HEK293 (cell line): ENCODE data around the gene MAPK11.

Experiments used
- FEZF1 ChIP-seq: fragments of 450-650 bp; formaldehyde crosslinking; IDR thresholded peaks from 2 replicates; pipeline ENCODE4 v1.5.1; 2016; ENCODE audit warnings: missing biosample characterization, missing genetic modification characterization
- GLI4 ChIP-seq: fragments of 450-650 bp; formaldehyde crosslinking; IDR thresholded peaks from 2 replicates; pipeline ENCODE4 v1.5.1; 2016; ENCODE audit warnings: missing biosample characterization, missing genetic modification characterization
- HOXC10 ChIP-seq: sonication (generic); formaldehyde crosslinking; IDR thresholded peaks from 2 replicates; pipeline ENCODE4 v1.8.1; 2023; ENCODE audit warnings: mild to moderate bottlenecking, missing genetic modification reagents
- KLF17 ChIP-seq: fragments of 450-650 bp; formaldehyde crosslinking; IDR thresholded peaks from 2 replicates; pipeline ENCODE4 v1.5.1; 2016; ENCODE audit warnings: missing biosample characterization, missing genetic modification characterization
- KLF8 ChIP-seq: fragments of 450-650 bp; formaldehyde crosslinking; IDR thresholded peaks from 2 replicates; pipeline ENCODE4 v1.5.1; 2016; ENCODE audit warnings: missing biosample characterization, missing genetic modification characterization
- SALL2 ChIP-seq: fragments of 450-650 bp; formaldehyde crosslinking; IDR thresholded peaks from 2 replicates; pipeline ENCODE4 v1.5.0; 2017; ENCODE audit warnings: missing biosample characterization, mild to moderate bottlenecking, missing genetic modification characterization, borderline replicate concordance
- YY2 ChIP-seq: fragments of 450-650 bp; formaldehyde crosslinking; IDR thresholded peaks from 2 replicates; pipeline ENCODE4 v1.5.1; 2016; ENCODE audit warnings: missing biosample characterization, missing genetic modification characterization
- ZBTB17 ChIP-seq: fragments of 450-650 bp; formaldehyde crosslinking; IDR thresholded peaks from 2 replicates; pipeline ENCODE4 v1.5.1; 2016; ENCODE audit warnings: missing biosample characterization, missing genetic modification characterization
- ZBTB49 ChIP-seq: fragments of 450-650 bp; formaldehyde crosslinking; IDR thresholded peaks from 2 replicates; pipeline ENCODE4 v1.5.1; 2016; ENCODE audit warnings: missing biosample characterization, missing genetic modification characterization, low read depth
- ZIC2 ChIP-seq: fragments of 450-650 bp; formaldehyde crosslinking; IDR thresholded peaks from 2 replicates; pipeline ENCODE4 v1.5.1; 2016; ENCODE audit warnings: missing biosample characterization, missing genetic modification characterization
- ZNF112 ChIP-seq: fragments of 450-650 bp; formaldehyde crosslinking; IDR thresholded peaks from 2 replicates; pipeline ENCODE4 v1.5.0; 2017; ENCODE audit warnings: missing biosample characterization, missing genetic modification characterization
- ZNF146 ChIP-seq: fragments of 450-650 bp; formaldehyde crosslinking; IDR thresholded peaks from 2 replicates; pipeline ENCODE4 v1.5.1; 2016; ENCODE audit warnings: missing biosample characterization, missing genetic modification characterization
- ZNF148 ChIP-seq: fragments of 450-650 bp; formaldehyde crosslinking; IDR thresholded peaks from 2 replicates; pipeline ENCODE4 v1.5.0; 2017; ENCODE audit warnings: missing biosample characterization, missing genetic modification characterization, borderline replicate concordance
- ZNF169 ChIP-seq: fragments of 450-650 bp; formaldehyde crosslinking; IDR thresholded peaks from 2 replicates; pipeline ENCODE4 v1.5.1; 2016; ENCODE audit warnings: missing biosample characterization, missing genetic modification characterization
- ZNF221 ChIP-seq: fragments of 450-650 bp; formaldehyde crosslinking; IDR thresholded peaks from 2 replicates; pipeline ENCODE4 v1.5.1; 2017; ENCODE audit warnings: missing biosample characterization, missing genetic modification characterization, borderline replicate concordance
- ZNF341 ChIP-seq: fragments of 450-650 bp; formaldehyde crosslinking; IDR thresholded peaks from 2 replicates; pipeline ENCODE4; 2016; ENCODE audit warnings: low read depth, missing biosample characterization, missing genetic modification characterization
- ZNF350 ChIP-seq: fragments of 450-650 bp; formaldehyde crosslinking; IDR thresholded peaks from 2 replicates; pipeline ENCODE4 v1.5.0; 2017; ENCODE audit warnings: missing biosample characterization, mild to moderate bottlenecking, missing genetic modification characterization
- ZNF366 ChIP-seq: fragments of 450-650 bp; formaldehyde crosslinking; conservative IDR thresholded peaks from 2 replicates; pipeline ENCODE4 v1.5.1; 2016; ENCODE audit warnings: missing biosample characterization, missing genetic modification characterization
- ZNF48 ChIP-seq: fragments of 450-650 bp; formaldehyde crosslinking; IDR thresholded peaks from 2 replicates; pipeline ENCODE4 v1.5.1; 2016; ENCODE audit warnings: missing biosample characterization, missing genetic modification characterization
- ZNF624 ChIP-seq: fragments of 450-650 bp; formaldehyde crosslinking; IDR thresholded peaks from 2 replicates; pipeline ENCODE4 v1.5.1; 2017; ENCODE audit warnings: missing biosample characterization, missing genetic modification characterization
- ZNF629 ChIP-seq: fragments of 450-650 bp; formaldehyde crosslinking; IDR thresholded peaks from 2 replicates; pipeline ENCODE4 v1.5.1; 2017; ENCODE audit warnings: missing biosample characterization, missing genetic modification characterization
- ZNF639 ChIP-seq: fragments of 450-650 bp; formaldehyde crosslinking; IDR thresholded peaks from 2 replicates; pipeline ENCODE4 v1.5.1; 2016; ENCODE audit warnings: missing biosample characterization, missing genetic modification characterization
- ZNF658 ChIP-seq: fragments of 450-650 bp; formaldehyde crosslinking; IDR thresholded peaks from 2 replicates; pipeline ENCODE4; 2016; ENCODE audit warnings: missing biosample characterization, missing genetic modification characterization
- ZNF692 ChIP-seq: fragments of 450-650 bp; formaldehyde crosslinking; IDR thresholded peaks from 2 replicates; pipeline ENCODE4 v1.5.1; 2016; ENCODE audit warnings: missing biosample characterization, missing genetic modification characterization
- ZNF704 ChIP-seq: fragments of 450-650 bp; formaldehyde crosslinking; IDR thresholded peaks from 2 replicates; pipeline ENCODE4 v1.5.1; 2016; ENCODE audit warnings: missing biosample characterization, missing genetic modification characterization
- ZNF707 ChIP-seq: fragments of 450-650 bp; formaldehyde crosslinking; IDR thresholded peaks from 2 replicates; pipeline ENCODE4 v1.5.1; 2016; ENCODE audit warnings: missing biosample characterization, missing genetic modification characterization
- ZNF76 ChIP-seq: fragments of 450-650 bp; formaldehyde crosslinking; IDR thresholded peaks from 2 replicates; pipeline ENCODE4; 2016; ENCODE audit warnings: low read depth, missing biosample characterization, missing genetic modification characterization, borderline replicate concordance
- TF ChIP-seq, protein P1 (sequence below): fragments of 450-650 bp; IDR thresholded peaks from 2 replicates; pipeline ENCODE4 v1.5.1; 2018; ENCODE audit warnings: missing biosample characterization, missing genetic modification characterization

The MAPK11 gene

DNA sequence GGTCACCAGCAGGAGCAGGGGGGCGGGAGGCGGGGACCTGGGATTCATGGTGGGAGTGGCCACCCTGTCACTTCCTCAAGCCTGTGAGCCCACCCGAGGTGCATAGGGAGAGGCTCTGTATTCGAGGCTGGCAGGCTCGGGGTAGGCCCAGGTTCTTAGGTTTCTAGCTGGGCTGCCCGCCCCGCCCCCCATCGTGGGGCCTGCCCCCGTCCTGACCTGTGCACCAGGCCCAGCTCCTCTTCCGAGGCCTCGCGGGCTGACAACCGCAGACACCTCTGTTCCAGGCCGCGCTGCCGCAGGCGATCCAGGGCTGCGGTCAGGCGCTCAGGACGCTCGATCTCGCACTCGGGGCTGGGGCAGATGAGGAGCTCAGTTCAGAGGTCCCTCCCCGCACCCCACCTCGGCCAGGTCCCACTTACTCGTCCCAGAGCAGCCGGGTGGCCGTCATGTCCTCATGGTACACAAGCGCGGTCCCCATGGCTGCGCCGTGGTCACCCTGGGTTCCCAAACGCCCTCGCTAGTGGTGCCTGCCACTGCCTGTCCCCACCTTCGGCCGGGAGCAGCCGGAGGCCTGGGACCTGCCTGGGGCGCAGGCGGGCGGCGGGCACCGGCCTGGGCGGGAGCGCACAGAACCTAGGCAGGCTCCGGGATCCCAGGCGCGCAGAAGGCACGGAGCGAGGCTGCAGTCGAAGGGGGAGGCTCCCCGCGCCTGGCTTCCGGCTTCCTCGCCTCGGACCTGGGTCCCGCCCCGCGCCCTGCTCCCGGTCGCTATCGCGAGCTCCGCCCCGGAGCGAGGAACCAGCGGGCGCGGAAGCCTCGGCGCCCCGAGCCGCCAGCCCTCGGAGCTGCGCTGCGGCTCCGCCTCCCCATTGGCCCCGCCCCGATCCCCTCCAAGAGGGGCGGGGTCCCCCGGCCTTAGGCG is 19.4 kb downstream of the MAPK11 start, which contains the start of gene HDAC10 (continued):
- no peak for TF ChIP-seq GLI4 (tag by site-specific recombination)
- no peak for TF ChIP-seq ZNF341 (tag by site-specific recombination)
- TF ChIP-seq ZNF692 (tag by site-specific recombination), result 0 out of 2 replicates have a peak, but pooled peaks have one; percentile 29
- TF ChIP-seq ZBTB49 (tag by site-specific recombination), result no peak
- TF ChIP-seq ZNF169 (tag by site-specific recombination), result no peak
- TF ChIP-seq YY2 (tag by site-specific recombination), result no peak
- no peak for TF ChIP-seq ZNF48 (tag by site-specific recombination)
- TF ChIP-seq FEZF1, result no peak
- peak; percentile 39; the same call in 1 of the 2 replicates for TF ChIP-seq KLF8 (tag by site-specific recombination)
- TF ChIP-seq ZNF148, result no peak
- TF ChIP-seq, protein P1, sequence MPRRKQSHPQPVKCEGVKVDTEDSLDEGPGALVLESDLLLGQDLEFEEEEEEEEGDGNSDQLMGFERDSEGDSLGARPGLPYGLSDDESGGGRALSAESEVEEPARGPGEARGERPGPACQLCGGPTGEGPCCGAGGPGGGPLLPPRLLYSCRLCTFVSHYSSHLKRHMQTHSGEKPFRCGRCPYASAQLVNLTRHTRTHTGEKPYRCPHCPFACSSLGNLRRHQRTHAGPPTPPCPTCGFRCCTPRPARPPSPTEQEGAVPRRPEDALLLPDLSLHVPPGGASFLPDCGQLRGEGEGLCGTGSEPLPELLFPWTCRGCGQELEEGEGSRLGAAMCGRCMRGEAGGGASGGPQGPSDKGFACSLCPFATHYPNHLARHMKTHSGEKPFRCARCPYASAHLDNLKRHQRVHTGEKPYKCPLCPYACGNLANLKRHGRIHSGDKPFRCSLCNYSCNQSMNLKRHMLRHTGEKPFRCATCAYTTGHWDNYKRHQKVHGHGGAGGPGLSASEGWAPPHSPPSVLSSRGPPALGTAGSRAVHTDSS (tag by site-specific recombination), result no peak
- TF ChIP-seq ZIC2, result 0 out of 2 replicates have a peak, but pooled peaks have one; percentile 17
- no peak for TF ChIP-seq SALL2 (tag by site-specific recombination)
- no peak for TF ChIP-seq ZNF707 (tag by site-specific recombination)
- TF ChIP-seq ZNF639 (tag by site-specific recombination), result no peak
- TF ChIP-seq ZNF366 (tag by site-specific recombination), result no peak
- TF ChIP-seq ZNF350, result no peak
- TF ChIP-seq ZNF76, result peak; percentile 12; the same call in 1 of the 2 replicates
- peak; percentile 82 for TF ChIP-seq ZBTB17 (tag by site-specific recombination)
- TF ChIP-seq ZNF112 (tag by site-specific recombination), result no peak
- TF ChIP-seq ZNF146 (tag by site-specific recombination), result no peak
- no peak for TF ChIP-seq ZNF221 (tag by site-specific recombination)
- TF ChIP-seq KLF17, result no peak
- TF ChIP-seq ZNF624, result no peak
- TF ChIP-seq HOXC10 (CRISPR knock-in tag), result no peak
- TF ChIP-seq ZNF658 (tag by site-specific recombination), result no peak
- no peak for TF ChIP-seq ZNF704 (tag by site-specific recombination)
- TF ChIP-seq ZNF629 (tag by site-specific recombination), result no peak
